Fibroblast of skin of right biceps (primary cell): ENCODE measurements around the gene WDPCP.
"Not testable (repeated sequence)": the region's sequence is repeated elsewhere in the genome, so short reads cannot be mapped to it uniquely, and the experiment has no call there.

Experiments used
- DNase-seq: peaks from one replicate; pipeline ENCODE4 v3.0.0-alpha.2; 2013

The WDPCP gene, protein sequence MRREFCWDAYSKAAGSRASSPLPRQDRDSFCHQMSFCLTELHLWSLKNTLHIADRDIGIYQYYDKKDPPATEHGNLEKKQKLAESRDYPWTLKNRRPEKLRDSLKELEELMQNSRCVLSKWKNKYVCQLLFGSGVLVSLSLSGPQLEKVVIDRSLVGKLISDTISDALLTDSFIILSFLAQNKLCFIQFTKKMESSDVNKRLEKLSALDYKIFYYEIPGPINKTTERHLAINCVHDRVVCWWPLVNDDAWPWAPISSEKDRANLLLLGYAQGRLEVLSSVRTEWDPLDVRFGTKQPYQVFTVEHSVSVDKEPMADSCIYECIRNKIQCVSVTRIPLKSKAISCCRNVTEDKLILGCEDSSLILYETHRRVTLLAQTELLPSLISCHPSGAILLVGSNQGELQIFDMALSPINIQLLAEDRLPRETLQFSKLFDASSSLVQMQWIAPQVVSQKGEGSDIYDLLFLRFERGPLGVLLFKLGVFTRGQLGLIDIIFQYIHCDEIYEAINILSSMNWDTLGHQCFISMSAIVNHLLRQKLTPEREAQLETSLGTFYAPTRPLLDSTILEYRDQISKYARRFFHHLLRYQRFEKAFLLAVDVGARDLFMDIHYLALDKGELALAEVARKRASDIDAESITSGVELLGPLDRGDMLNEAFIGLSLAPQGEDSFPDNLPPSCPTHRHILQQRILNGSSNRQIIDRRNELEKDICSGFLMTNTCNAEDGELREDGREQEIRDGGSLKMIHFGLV

DNA sequence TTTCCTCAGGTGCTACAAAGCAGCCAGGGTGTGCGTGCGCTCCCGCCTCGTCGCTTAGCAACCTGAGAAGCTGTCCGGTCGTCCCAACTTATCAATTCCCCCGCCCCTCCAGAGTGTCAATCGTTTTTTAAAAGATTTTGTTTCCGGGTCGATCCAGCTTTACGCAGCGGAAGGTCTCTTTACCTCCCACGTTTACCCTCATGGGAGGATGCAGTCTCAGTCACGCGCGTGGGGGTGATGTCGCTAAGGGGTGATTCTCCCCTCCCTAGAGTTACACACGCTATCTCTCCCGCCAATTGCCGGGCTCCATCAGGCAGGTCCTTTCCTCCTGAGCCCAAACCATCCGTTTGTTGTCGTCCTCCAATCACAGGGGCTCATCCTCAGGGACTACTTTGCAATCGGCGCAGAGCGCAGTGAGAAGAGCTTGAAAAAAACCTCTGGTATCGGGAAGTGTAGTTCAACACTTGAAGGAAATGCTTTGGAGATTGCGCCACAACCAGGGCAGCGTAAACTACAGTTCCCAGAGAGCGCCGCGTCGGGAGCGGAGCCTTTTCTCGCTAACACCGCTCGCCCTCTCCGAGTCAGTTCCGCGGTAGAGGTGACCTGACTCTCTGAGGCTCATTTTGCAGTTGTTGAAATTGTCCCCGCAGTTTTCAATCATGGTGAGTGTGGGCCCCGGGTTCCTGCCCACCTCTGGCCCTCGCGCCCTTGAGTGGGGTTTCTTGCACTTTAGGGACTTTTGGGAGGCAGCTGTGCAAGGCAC is at the start of gene WDPCP, which contains the start of gene MDH1:
Gene WDPCP (minus strand): TSS at position 93 of the 763 bp plus-strand sequence. CDS start 206 bp downstream, outside the sequence.
Gene MDH1 (plus strand): TSS at position 579 of the 763 bp plus-strand sequence. CDS start 81 bp downstream, at position 660.
- peak; percentile 100 for DNase-seq

DNA sequence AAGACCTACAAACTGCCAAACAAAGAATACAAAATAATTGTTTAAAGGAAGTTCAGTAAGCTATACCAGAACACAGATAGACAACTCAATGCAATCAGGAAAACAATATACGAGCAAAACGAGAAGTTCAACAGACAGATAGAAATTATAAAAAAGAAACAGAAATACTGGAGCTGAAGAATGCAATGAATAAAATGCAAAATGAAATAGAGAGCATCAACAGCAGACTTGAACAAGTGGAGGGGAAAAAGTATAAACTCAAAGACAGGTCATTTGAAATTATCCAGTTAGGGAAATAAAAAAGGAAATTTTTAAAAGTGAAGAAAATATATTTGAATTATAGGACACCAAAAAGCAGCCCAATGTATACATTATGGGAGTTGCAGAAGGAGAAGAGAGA is 44.1 kb upstream of the WDPCP start:
- no peak for DNase-seq

DNA sequence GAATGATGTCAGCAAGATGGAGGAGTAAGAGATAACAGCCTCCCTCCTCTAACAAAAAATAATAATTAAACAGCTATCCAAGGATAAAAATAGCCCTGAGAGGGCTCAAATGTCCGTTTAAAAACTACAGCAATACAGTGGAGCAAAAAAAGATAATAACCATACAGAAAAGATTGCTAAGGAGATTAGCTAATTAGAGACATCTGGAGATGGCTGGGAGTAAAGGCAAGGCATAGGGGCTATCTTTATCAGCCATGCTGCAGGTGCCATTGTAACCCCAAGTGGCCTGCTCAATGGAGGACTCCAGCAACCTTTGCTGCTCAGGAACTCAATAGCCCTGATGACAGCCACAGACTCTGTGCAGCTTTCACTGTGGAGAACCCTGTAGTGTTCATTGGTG is 43.2 kb upstream of the WDPCP start:
- DNase-seq, result no peak

DNA sequence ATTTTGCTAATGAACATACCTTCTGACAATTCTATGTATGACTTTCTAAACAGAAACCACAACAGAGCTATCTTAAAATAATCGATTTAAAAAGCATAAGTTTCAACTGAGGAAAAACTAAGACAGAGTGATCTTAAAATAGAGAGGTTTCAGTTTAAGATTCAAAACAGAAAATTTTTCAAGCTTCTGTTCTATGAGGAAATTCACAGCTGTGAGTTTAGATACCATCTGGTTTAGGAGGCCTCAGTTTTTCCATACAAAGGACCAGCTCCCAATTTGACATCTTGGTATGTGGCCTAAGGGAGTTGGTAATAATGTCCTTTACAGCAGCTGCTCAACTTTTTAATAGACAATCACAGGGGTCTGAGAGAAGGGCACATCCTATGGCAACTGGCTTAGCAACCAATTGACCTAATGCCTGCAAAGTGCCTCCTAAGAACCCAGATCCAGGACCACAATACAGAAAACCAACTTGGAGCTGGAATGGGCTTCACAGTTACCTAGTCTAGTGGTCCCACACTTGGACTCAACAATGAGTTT is 40.2 kb upstream of the WDPCP start:
- DNase-seq, result no peak

DNA sequence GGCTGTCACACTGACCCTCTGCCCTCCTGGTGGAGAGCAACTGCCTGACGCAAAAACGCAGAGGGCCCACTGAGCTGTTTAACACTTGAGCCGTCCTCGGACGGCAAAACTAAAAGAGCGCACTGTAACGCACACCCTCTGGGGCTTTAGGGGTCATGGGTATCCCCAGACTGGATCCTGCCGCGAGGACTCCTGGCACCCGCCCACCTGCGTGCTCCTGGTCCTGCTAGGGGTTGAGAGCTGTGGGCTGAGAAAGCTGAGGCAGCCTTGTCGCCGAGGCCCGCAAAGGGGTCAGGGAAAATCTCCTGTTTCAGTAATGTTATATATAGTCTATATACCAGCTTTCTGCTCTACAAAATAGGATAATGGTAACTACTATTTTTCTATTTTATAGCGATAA is 39.6 kb upstream of the WDPCP start:
- no peak for DNase-seq

DNA sequence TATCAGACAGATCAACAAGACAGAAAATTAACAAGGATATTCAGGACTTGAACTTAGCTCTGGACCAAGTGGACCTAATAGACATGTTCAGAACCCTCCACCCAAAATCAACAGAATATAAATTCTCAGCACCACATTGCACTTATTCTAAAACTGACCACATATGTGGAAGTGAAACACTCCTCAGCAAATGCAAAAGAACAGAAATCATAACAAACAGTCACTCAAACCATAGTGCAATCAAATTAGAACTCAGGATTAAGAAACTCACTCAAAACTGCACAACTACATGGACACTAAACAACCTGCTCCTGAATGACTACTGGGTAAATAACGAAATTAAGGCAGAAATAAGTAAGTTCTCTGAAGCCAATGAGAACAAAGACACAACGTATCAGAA is 35.5 kb upstream of the WDPCP start:
- DNase-seq, result not testable (repeated sequence)

DNA sequence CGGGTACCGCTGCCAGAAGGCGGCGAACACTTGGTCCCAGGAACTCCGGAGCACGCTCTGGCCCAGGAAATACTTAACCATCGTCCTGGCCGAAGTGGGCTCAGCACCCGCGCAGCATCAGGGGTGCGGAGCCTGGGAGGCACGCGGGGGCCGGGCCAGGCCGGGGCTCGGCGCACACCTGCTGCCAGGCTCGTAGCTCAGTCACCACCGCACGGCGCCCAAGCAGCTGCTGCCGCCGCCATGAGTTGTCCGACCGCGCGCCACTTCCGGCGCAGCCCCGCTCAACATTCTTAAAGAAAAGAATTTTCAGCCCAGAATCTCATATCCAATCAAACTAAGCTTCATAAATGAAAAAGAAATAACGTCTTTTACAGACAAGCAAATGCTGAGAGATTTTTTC is 34.5 kb upstream of the WDPCP start:
- DNase-seq, result no peak

DNA sequence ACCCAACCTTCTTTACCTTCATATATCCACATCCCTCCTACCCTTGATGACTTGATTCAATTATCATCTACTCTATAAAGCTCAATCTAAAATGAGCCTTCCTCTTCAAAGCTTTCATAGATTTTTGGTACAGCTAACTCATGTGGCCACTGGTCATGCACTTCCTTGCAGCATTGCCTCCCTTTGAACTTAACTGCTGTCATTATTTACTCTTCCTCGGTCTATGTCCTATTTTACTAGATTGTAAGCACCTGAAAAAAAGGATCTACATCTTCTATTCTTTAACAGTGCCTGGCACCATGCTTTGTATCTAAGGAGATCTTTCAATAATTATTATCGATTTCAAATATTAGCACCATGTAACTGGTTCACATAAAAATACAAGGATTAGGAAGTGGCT is 31.1 kb upstream of the WDPCP start:
- DNase-seq, result no peak

DNA sequence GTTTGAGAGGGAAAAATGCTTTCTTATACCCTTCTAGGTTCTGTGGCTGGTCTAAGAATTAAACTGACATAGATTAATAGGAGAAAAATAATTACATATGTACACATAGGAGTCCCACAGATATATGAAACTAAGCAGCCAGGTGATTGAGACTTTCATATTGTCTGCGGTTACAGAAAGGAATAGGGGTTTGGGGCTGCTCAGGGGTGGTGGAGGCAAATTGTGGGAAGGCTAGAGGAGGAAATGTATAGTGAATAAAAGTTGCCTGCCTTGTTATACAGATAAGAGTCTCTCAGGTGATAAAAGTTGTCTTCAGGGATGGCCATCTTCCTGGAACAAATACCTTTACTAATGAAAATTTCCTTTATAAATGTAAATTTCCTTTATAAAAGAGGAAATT is 29.1 kb upstream of the WDPCP start:
- no peak for DNase-seq

DNA sequence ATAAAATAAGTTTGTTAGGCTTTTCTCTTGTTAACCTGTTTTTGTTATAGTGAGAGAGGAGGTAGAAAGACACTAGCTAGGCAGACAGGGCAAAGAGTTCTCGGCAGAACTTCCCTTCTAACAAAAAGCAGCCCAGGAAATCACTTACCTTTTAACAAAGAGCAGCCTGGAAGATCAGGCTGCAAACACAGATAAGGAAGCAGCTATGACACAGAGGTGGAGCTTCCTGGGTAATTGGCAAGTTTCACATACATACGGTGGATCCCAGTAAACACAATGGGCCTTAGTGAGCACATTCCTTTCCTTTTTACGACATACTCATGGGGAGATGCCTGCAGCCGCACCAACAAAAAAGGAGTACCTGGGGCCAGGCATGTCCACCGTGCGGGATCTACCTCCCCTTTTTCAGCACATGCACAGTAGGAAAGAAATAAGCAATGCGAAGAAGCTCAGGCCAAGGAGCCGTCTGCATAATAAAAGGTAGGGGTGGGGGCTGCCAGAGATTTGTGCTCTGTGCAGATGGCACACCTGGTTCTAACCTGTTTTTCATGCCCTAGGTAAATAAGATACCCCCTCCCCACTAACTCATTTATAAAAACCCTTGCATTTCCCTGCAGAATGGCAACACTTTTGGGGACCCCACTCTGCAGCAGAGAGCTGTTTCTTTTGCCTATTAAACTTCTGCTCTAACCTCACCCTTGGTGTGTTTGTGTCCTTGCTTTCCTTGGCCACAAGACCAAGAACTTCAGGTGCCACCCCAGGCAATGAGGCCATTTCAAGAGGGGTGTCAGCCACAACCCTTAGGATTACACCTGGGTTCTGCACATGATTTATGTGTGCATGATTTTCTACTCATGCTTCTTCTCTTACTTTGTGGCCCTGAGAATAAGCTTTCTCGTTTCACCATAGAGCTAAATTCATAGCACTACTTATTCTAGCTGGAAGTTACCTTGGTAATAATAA is 27.0 kb upstream of the WDPCP start:
- peak; percentile 64 for DNase-seq

DNA sequence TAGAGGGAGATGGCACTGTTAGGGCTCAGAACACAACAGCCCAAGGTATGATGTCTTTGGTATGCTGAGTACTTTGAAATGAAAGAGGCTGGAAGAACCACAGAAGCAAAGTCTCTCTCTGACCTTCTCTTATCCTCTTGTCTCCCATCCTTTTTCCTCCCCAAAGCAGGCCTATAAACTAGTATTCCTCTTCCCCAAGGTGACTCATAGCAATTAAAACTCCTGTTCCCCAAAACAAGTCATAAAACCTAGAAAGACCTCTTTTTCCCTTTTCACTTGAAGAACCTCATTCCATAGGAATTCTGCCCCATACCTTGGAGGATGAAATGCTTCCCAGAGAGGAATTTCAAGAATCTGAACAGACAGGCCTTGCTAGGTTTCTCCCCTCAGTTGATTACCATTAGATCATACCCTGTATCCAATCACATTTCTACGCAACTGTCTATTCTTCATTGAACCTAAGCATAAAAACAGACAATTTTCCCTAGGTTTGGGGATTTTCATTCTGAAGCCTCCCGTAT is 26.2 kb upstream of the WDPCP start:
- peak; percentile 92 for DNase-seq

DNA sequence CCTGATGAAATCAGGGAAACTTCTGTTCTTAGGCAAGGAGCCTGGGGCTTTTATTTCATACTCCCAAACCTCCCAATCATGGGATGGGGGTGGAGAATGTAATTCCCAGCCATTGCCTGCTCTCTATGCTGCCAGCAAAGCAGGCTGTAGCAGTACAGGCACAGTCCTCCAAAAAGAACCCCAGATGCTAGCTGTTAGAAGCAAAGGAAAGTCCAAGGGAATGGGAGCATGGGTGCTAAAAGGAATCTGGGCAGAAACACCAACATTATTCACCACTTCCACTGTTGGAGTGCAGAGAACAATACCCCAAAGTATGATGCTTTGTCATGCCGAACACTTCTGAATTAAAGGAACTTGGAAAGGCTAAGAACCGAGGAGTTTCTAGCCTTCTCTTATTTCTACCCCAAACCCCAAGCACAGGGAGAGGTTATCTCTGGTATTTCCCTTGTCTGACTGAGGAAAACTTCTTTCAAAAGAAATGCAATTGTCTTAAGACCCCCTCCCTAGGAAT is 25.2 kb upstream of the WDPCP start:
- peak; percentile 28 for DNase-seq

DNA sequence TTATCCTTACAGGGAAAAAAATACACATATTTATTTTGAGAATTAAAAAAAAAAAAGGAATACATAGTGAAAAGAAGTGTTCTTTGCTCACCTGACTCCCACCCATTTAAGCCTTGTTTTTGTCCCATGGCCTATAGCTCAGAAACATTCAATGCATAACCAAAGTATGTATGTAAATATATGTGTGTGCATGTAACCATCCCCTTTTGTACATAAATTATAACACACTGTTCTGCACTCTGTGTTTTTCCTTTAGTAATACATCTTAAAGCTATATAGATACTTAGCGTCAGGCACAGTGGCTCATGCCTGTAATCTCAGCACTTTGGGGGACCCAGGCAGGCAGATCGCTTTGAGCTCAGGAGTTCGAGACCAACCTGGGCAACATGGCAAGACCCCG is 22.2 kb upstream of the WDPCP start:
- no peak for DNase-seq

DNA sequence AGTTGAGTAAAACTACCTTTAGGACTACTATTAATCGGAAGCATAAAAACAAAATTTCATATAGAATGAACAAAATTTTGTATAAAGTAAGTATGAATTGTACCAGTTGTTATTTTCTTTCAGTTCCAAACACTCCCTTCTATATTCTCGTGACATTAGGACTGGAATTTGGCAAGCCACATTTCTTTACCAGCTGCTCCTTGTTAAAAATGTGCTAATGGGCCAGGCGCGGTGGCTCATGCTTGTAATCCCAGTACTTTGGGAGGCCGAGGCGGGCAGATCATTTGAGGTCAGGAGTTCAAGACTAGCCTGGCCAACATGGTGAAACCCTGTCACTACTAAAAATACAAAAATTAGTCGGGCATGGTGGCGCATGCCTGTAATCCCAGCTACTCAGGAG is 20.6 kb upstream of the WDPCP start:
- DNase-seq, result peak; percentile 24

DNA sequence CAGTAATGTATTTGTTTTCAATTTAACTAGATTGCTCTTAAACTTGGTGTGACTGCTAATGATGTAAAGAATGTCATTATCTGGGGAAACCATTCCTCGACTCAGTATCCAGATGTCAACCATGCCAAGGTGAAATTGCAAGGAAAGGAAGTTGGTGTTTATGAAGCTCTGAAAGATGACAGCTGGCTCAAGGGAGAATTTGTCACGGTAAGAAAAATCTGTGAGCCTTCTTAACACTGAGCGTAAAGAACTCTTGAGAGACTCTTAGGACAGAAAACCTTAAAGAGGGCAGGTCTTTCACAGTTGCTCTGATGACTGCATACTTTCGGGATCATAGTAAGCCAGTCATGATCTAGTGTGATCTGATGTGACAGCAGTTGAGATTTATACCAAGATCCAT is 16.4 kb upstream of the WDPCP start:
- DNase-seq, result no peak

DNA sequence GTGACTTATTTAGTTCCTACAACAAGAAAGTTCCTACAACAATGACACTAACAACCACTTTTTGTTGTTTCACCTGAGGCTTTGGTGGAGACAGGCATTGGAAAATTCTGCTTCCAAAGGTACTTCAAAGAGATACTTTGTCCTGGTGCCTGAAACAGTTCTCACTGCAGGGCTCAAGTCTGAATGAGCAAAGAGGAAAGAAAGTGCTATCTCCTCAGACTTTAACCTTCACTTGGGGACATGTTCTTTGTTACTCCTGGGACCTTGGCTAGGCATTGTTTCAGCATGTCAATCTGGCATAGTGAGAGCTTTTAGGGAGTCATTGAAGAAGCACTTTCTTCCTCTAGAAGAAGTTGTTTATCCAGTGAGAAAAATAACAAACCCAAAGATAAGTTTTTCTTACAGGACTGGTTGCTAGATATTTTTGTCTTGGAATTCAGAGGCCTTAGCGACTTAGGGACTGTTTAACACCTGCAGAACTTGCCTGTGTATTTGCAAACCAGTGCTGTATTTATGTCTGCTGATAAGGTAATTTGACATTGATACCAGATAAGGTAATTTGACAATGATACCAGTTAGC is 12.7 kb upstream of the WDPCP start:
- DNase-seq, result no peak

DNA sequence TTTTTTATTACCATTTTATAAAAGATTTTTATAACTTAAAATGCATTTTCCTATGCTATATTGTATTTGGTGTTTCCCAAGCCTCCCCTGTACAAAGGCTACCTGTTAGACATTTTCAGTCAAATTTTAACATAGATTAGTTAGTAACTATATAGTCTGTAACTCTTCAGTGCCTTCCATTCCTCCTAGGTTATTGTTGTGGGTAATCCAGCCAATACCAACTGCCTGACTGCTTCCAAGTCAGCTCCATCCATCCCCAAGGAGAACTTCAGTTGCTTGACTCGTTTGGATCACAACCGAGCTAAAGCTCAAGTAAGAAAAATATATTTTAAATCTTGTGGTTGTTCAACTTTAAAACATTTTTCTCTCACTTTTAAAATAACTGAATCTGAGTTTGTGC is 10.7 kb upstream of the WDPCP start:
- DNase-seq, result no peak

DNA sequence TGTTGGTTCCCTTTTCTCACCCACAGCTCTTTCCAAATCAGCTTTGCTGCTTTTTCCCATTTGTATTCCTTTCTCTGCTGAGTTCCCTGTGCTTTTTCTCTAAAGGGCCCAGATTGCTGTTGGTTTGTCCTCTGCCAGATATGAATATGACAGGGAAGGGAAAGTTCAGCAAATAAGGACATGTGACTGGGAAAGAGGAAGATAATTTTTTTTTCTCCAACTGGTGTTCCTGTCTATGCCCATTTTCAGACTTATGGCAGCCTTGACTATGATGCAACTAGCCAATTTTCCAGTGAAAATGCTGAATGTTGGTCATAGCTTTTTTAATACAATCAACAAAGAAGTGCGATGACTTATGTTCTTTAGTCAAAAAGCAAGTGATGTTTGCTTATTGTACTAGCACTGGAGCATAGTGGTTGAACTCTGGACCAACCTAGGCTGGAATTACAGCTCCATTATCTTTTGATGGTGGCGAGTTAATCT is 8.2 kb upstream of the WDPCP start:
- no peak for DNase-seq

DNA sequence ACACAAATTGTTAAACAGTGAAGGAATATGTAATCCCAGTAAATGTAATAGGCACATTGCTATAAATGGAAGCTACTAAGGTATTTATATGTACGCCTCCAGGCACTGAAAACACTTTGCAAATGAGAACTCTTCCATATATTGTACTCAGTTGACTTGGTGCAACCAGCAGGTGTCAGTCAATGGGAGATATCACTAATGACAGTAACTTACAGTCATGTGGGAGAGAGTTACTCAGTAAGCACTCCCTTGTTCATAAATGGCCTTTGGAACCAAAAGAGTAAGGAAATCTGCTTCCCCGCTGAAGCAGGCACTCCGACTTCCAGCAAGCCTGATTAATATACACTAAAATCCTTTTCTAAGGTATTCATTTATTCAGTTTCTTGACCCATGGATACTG is 6.4 kb upstream of the WDPCP start:
- DNase-seq, result no peak

DNA sequence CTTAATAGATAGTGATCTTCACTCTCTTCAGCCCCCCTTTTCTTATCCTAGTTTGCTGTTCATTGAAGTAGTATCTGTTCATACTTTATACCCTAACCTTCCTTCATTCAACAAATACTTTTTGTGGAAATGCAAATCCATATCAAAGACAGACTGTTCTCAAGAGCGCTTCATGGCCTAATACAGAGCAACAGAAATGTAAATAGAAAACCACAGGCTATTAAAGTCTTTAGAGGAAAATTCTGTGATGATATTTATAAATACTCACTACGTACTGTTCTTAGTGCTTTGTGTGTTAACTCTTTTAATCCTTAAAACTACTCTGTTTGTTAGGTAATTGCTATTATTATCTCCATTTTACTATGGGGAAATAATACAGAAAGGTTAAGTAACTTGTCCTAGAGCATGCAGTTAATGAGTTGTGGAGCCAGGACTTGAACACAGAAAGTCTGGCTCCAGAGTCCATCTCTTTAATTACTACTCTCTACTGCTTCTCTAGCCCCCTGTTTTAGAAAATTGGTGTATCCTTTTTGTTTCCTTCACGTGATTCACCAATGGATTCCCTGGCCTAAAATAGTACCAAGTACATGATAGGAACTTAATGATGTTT is 3.4 kb upstream of the WDPCP start:
- no peak for DNase-seq
